Spleen (tissue), 11 donors: Measurements from ENCODE around the gene PRSS56. TPM values are rescaled to one million over a fixed set of nuclear protein-coding genes. Genes with fewer than 3 reads are reported as not detected.

Experiments
- DNase-seq: peaks from one replicate; pipeline ENCODE4 v3.0.0-alpha.2; 2020
- H3K27ac ChIP-seq, 8 donors: fragments of 200-600 bp; sonication (generic) in 7 of 8; 1 replicate in 4 of 8; 2 replicates in 4 of 8; pipeline versions ENCODE4 v1.5.0 to v1.8.0; 2016 to 2021; ENCODE audit warnings: inconsistent platforms in 4 of 8, mild to moderate bottlenecking in 4 of 8, moderate library complexity in 1 of 8
- H3K27me3 ChIP-seq, 7 donors: fragments of 200-600 bp; sonication (generic) in 6 of 7; replicated peaks in 1 of 7; 1 replicate in 4 of 7; 2 replicates in 3 of 7; pipeline versions ENCODE4 v1.5.0 to v1.8.0; 2016 to 2021; ENCODE audit warnings: inconsistent platforms in 3 of 7, mild to moderate bottlenecking in 1 of 7
- H3K36me3 ChIP-seq, 6 donors: fragments of 200-600 bp; sonication (generic) in 5 of 6; 1 replicate in 4 of 6; 2 replicates in 2 of 6; pipeline versions ENCODE4 v1.5.0 to v1.8.0; 2016 to 2021; ENCODE audit warnings: inconsistent platforms in 2 of 6
- H3K4me1 ChIP-seq, 6 donors: fragments of 200-600 bp; sonication (generic) in 5 of 6; 1 replicate in 3 of 6; 2 replicates in 3 of 6; pipeline versions ENCODE4 v1.5.0 to v1.8.0; 2016 to 2021; ENCODE audit warnings: inconsistent platforms in 3 of 6
- H3K4me3 ChIP-seq, 8 donors: fragments of 200-600 bp; sonication (generic) in 7 of 8; 1 replicate in 4 of 8; 2 replicates in 4 of 8; pipeline versions ENCODE4 v1.5.0 to v1.8.0; 2016 to 2021; ENCODE audit warnings: inconsistent platforms in 4 of 8, mild to moderate bottlenecking in 4 of 8, moderate library complexity in 2 of 8
- H3K9me3 ChIP-seq, 8 donors: fragments of 200-600 bp; sonication (generic) in 7 of 8; 1 replicate in 4 of 8; 2 replicates in 4 of 8; pipeline versions ENCODE4 v1.5.0 to v1.8.0; 2016 to 2021; ENCODE audit warnings: inconsistent platforms in 4 of 8
- CTCF ChIP-seq, 11 experiments: fragments of 200-600 bp in 7 of 11; fragments of 450-650 bp in 4 of 11; sonication (generic) in 4 of 11; IDR thresholded peaks in 8 of 11; conservative IDR thresholded peaks in 3 of 11; 1 replicate in 7 of 11; 2 replicates in 4 of 11; pipeline versions ENCODE4 v1.4.0 to v1.8.0; 2016 to 2021; ENCODE audit warnings: antibody characterized with exemption in 11 of 11, inconsistent platforms in 4 of 11, mild to moderate bottlenecking in 1 of 11
- POLR2A ChIP-seq, 3 donors: fragments of 450-650 bp; IDR thresholded peaks; one replicate each; pipeline ENCODE4 v1.5.1; 2017; ENCODE audit warnings: antibody characterized with exemption in 3 of 3, mild to moderate bottlenecking in 1 of 3
- POLR2AphosphoS5 ChIP-seq, 3 donors: sonication (generic); formaldehyde crosslinking; IDR thresholded peaks; one replicate each; pipeline ENCODE4 v1.5.1; 2017; ENCODE audit warnings: antibody characterized with exemption in 3 of 3
- WGBS, 5 donors: extraction: QIAGEN DNeasy Blood & Tissue Kit in 3 of 5; methylation state at CpG; one replicate each; pipeline versions ENCODE4 v1.1.5 to v1.1.7; 2013 to 2018; 5-methylcytosine and 5-hydroxymethylcytosine counted together
- intact Hi-C: fragments of 100-400 bp; cut with DNase I; formaldehyde crosslinking; loops from one replicate; pipeline ENCODE4 v1.15.0; 2023; ENCODE audit warnings: low total_unique reads
- polyA plus RNA-seq, 3 donors: library from polyadenylated mRNA; stranded (reverse); fragments of 200-250 nt; gene quantifications; one replicate each; pipeline ENCODE4 v1.2.1, GENCODE V29; 2013
- total RNA-seq, 7 donors: library from RNA; depleted of rRNA in 3 of 7; stranded (reverse); fragments of >200 nt in 3 of 7; fragmentation: NEBNext Ultra II Directional in 4 of 7; extraction: Animal tissue kit (Norgen Biotek cat#: 25700) in 4 of 7; gene quantifications; one replicate each; pipeline versions ENCODE4 v1.1.0 to v1.2.1, GENCODE V29; 2016 to 2021
- donor health status: healthy with polysubstance abuse.
- donor health status: DM: no; HTN: no; CAD: no; lungs with moderate emphysema.
- donor health status: DM: no; HTN: no; CAD: no.
- donor health status: Bipolar disorder and iron deficiency.
- donor health status: healthy.
- donor health status: DM: no; HTN: no; CAD: no.
- donor health status: DM: yes; HTN: yes; CAD: no.

Gene PRSS56
- total and polyA plus RNA-seq, 10 donors = 0.04 to 0.13 TPM; not detected in 8

- peaks cover 4 to 65% (median 28%) of the 10 kb centered on the region in 7 donors for H3K27me3 ChIP-seq
- intact Hi-C loops = no loop called here
- no peak overlapping the region for H3K27ac ChIP-seq
- no peaks in the 10 kb centered on the region for H3K9me3 ChIP-seq
- 44 to 56% (median 51%) methylated on average over 6 to 10 of the region's 10 CpGs for WGBS, 5 donors
- H3K4me3 ChIP-seq = no peak overlapping the region
- peaks cover 0 to 31% (median 22%) of the 10 kb centered on the region in 6 donors for H3K4me1 ChIP-seq
- no peak for TF ChIP-seq POLR2A (IDR thresholded peaks at IDR 0.05)
- TF ChIP-seq POLR2AphosphoS5 (IDR thresholded peaks at IDR 0.05) = no peak
- TF ChIP-seq CTCF (IDR thresholded peaks at IDR 0.05 in 8 of 11, conservative IDR thresholded peaks at IDR 0.05 in 3 of 11) = no peak
- DNase-seq = no peak
- H3K36me3 ChIP-seq = no peaks in the 10 kb centered on the region
Measured at GRCh38 chr2:232505856-232506255, 14.3 kb upstream of the PRSS56 start.

GRCh38 chr2:232506709-232507108, 13.5 kb upstream of the PRSS56 start:
- intact Hi-C loops = no loop called here
- Histone ChIP-seq H3K4me1 (peaks cover 0 to 23% (median 18%) of the 10 kb centered on the region in 6 donors), H3K36me3 (no peaks in the 10 kb centered on the region), H3K27ac (no peak overlapping the region), H3K4me3 (no peak overlapping the region), H3K9me3 (no peaks in the 10 kb centered on the region), H3K27me3 (peaks cover 4 to 65% (median 28%) of the 10 kb centered on the region in 7 donors)
- TF ChIP-seq POLR2A (IDR thresholded peaks at IDR 0.05) (no peak), POLR2AphosphoS5 (IDR thresholded peaks at IDR 0.05) (no peak), CTCF (IDR thresholded peaks at IDR 0.05 in 8 of 11, conservative IDR thresholded peaks at IDR 0.05 in 3 of 11) (no peak)
- WGBS, 5 donors = 74 to 87% (median 79%) methylated on average over 4 of the region's 4 CpGs
- DNase-seq = no peak

- Histone ChIP-seq H3K4me1 (peaks cover 0 to 7% (median 5%) of the 10 kb centered on the region in 6 donors), H3K27ac (no peak overlapping the region), H3K36me3 (no peaks in the 10 kb centered on the region), H3K27me3 (peaks cover 2 to 64% (median 15%) of the 10 kb centered on the region in 7 donors), H3K4me3 (no peak overlapping the region), H3K9me3 (no peaks in the 10 kb centered on the region)
- 75 to 95% (median 84%) methylated on average over 3 to 7 of the region's 7 CpGs for WGBS, 5 donors
- intact Hi-C loops = no loop called here
- no peak for DNase-seq
- no peak for TF ChIP-seq POLR2AphosphoS5 (IDR thresholded peaks at IDR 0.05)
- no peak for TF ChIP-seq POLR2A (IDR thresholded peaks at IDR 0.05)
- no peak for TF ChIP-seq CTCF (IDR thresholded peaks at IDR 0.05 in 8 of 11, conservative IDR thresholded peaks at IDR 0.05 in 3 of 11)
Measured at GRCh38 chr2:232508251-232508650, 11.9 kb upstream of the PRSS56 start.

GRCh38 chr2:232511336-232511890, 8.8 kb upstream of the PRSS56 start:
- no peak for TF ChIP-seq POLR2AphosphoS5 (IDR thresholded peaks at IDR 0.05)
- no peak for TF ChIP-seq POLR2A (IDR thresholded peaks at IDR 0.05)
- no peak for TF ChIP-seq CTCF (IDR thresholded peaks at IDR 0.05 in 8 of 11, conservative IDR thresholded peaks at IDR 0.05 in 3 of 11)
- no peak overlapping the region for H3K4me3 ChIP-seq
- DNase-seq = no peak

More at GRCh38 chr2:232511336-232511890, 8.8 kb upstream of the PRSS56 start:
- Histone ChIP-seq H3K27me3 (peaks cover 0 to 35% (median 0%) of the 10 kb centered on the region in 7 donors), H3K27ac (no peak overlapping the region), H3K9me3 (no peaks in the 10 kb centered on the region), H3K36me3 (no peaks in the 10 kb centered on the region), H3K4me1 (no peaks in the 10 kb centered on the region)
- intact Hi-C loops = no loop called here
- WGBS, 5 donors = 61 to 75% (median 70%) methylated on average over 3 to 11 of the region's 11 CpGs
